Ovary (tissue), 9 donors: ENCODE data around the gene TMEM72. TPM values are rescaled to one million over a fixed set of nuclear protein-coding genes. Genes with fewer than 3 reads are reported as not detected.

ENCODE experiments used
- DNase-seq, 5 donors: peaks; one replicate each; pipeline ENCODE4 v3.0.0-alpha.2; 2019 to 2020
- H3K27ac ChIP-seq, 2 donors: fragments of 200-600 bp; one replicate each; pipeline versions ENCODE4 v1.5.1 to v1.8.0; 2019 to 2022
- H3K27me3 ChIP-seq: fragments of 200-600 bp; one replicate; pipeline ENCODE4 v1.8.0; 2022
- H3K36me3 ChIP-seq: fragments of 200-600 bp; sonication (generic); one replicate; pipeline ENCODE4 v1.5.1; 2019
- H3K4me1 ChIP-seq: one replicate; pipeline ENCODE4 v1.8.1; 2013; ENCODE audit warnings: mild to moderate bottlenecking, moderate library complexity; ENCODE audit not compliant: insufficient read depth
- H3K4me3 ChIP-seq: fragments of 200-600 bp; sonication (generic); one replicate; pipeline ENCODE4 v1.5.1; 2017
- H3K9me3 ChIP-seq, 2 donors: fragments of 200-600 bp in 1 of 2; sonication (generic) in 1 of 2; one replicate each; pipeline versions ENCODE4 v1.5.1 to v1.8.1; 2013 to 2019; ENCODE audit warnings: mild to moderate bottlenecking in 1 of 2, moderate library complexity in 1 of 2
- CTCF ChIP-seq, 3 donors: fragments of 450-650 bp in 2 of 3; fragments of 200-600 bp in 1 of 3; IDR thresholded peaks; one replicate each; pipeline versions ENCODE4 v1.5.1 to v1.8.0; 2016 to 2022; ENCODE audit warnings: antibody characterized with exemption in 3 of 3, mild to moderate bottlenecking in 1 of 3
- EP300 ChIP-seq: sonication (generic); formaldehyde crosslinking; IDR thresholded peaks from one replicate; pipeline ENCODE4 v1.6.1; 2017; ENCODE audit warnings: antibody characterized with exemption
- POLR2A ChIP-seq: fragments of 450-650 bp; IDR thresholded peaks from one replicate; pipeline ENCODE4 v1.6.1; 2017; ENCODE audit warnings: antibody characterized with exemption, mild to moderate bottlenecking, moderate library complexity
- WGBS, 3 donors: extraction: QIAGEN DNeasy Blood & Tissue Kit in 1 of 3; methylation state at CpG; one replicate each; pipeline versions ENCODE4 v1.1.5 to v1.1.7; 2013 to 2017; 5-methylcytosine and 5-hydroxymethylcytosine counted together
- intact Hi-C, 4 donors: fragments of 100-400 bp; cut with DNase I; formaldehyde crosslinking; loops; one replicate each; pipeline versions ENCODE4 v1.11.0 to v1.15.1; 2022 to 2023
- polyA plus RNA-seq, 2 donors: library from polyadenylated mRNA; stranded (reverse); fragments of 200-250 nt in 1 of 2; fragments of 350-450 nt in 1 of 2; fragmentation: Illumina TruSeq in 1 of 2; extraction: RNeasy Lipid Tissue Mini Kit (QIAGEN cat#74804) in 1 of 2; gene quantifications; one replicate each; pipeline ENCODE4 v1.2.3, GENCODE V29; 2013 to 2014
- total RNA-seq, 7 donors: library from RNA; depleted of rRNA in 2 of 7; stranded (reverse); fragments of >200 nt in 2 of 7; fragmentation: NEBNext Ultra II Directional in 3 of 7; extraction: Animal tissue kit (Norgen Biotek cat#: 25700) in 3 of 7; gene quantifications; one replicate each; pipeline versions ENCODE4 v1.1.0 to v1.2.4, GENCODE V29; 2016 to 2023
- donor health status: DM: no; HTN: no; CAD: no; lungs with moderate emphysema.
- donor health status: DM: no; HTN: no; CAD: no.
- donor health status: Bipolar disorder and iron deficiency.
- donor health status: DM: yes; HTN: yes; CAD: no.
- donor health status: DM: no; HTN: no; CAD: no.
- donor health status: DM: yes; HTN: yes; CAD: no.

The TMEM72 gene
- total and polyA plus RNA-seq, 9 donors = 0.05 TPM; not detected in 8

- peaks cover 4% of the 10 kb centered on the region for H3K4me1 ChIP-seq
- H3K27ac ChIP-seq = no peak overlapping the region
- intact Hi-C loops = no loop called here
- no peaks in the 10 kb centered on the region for H3K36me3 ChIP-seq
- DNase-seq = no peak
- no peaks in the 10 kb centered on the region for H3K27me3 ChIP-seq
- no peak overlapping the region for H3K4me3 ChIP-seq
- 63 to 70% (median 66%) methylated on average over 6 of the region's 6 CpGs for WGBS, 3 donors
- no peak for TF ChIP-seq CTCF (IDR thresholded peaks at IDR 0.05)
- no peak for TF ChIP-seq EP300
- no peak for TF ChIP-seq POLR2A
- H3K9me3 ChIP-seq = no peaks in the 10 kb centered on the region
Observed at GRCh38 chr10:44873160-44873559, 38.0 kb upstream of the TMEM72 start.

GRCh38 chr10:44874166-44874565 is 37.0 kb upstream of the TMEM72 start:
- WGBS, 3 donors = 6 to 26% (median 12%) methylated on average over 1 of the region's 1 CpG

GRCh38 chr10:44878706-44879530 is 32.2 kb upstream of the TMEM72 start:
- intact Hi-C loops = loop anchor here in 1 of 4 donors (5.0 kb wide), 1 partner anchor 78 kb away; the partner anchor contains the start of gene RASSF4
- Histone ChIP-seq H3K4me1 (peaks cover 8% of the 10 kb centered on the region), H3K27me3 (no peaks in the 10 kb centered on the region), H3K36me3 (no peaks in the 10 kb centered on the region), H3K9me3 (no peaks in the 10 kb centered on the region), H3K27ac (peak overlapping the region; percentile 36 to 75), H3K4me3 (peak overlapping the region; percentile 50)
- TF ChIP-seq EP300 (no peak), CTCF (IDR thresholded peaks at IDR 0.05) (peak in 1 of 3 donors; percentile 22)
- DNase-seq = peak; percentile 91 to 93 (median 93)
- 1 to 2% (median 2%) methylated on average over 29 of the region's 29 CpGs for WGBS, 3 donors

More at GRCh38 chr10:44874166-44874565, 37.0 kb upstream of the TMEM72 start:
- H3K4me1 ChIP-seq = peaks cover 6% of the 10 kb centered on the region
- DNase-seq = peak in 1 of 5 donors; percentile 49
- TF ChIP-seq CTCF (IDR thresholded peaks at IDR 0.05) (no peak), POLR2A (no peak), EP300 (no peak)
- intact Hi-C loops = no loop called here
- no peak overlapping the region for H3K4me3 ChIP-seq
- no peaks in the 10 kb centered on the region for H3K9me3 ChIP-seq
- H3K36me3 ChIP-seq = no peaks in the 10 kb centered on the region
- H3K27me3 ChIP-seq = no peaks in the 10 kb centered on the region
- no peak overlapping the region for H3K27ac ChIP-seq

- peak overlapping the region; percentile 36 to 75 for H3K27ac ChIP-seq
- no peaks in the 10 kb centered on the region for H3K36me3 ChIP-seq
- peak in 4 of 5 donors; percentile 23 to 56 (median 42) for DNase-seq
- WGBS, 3 donors = 11 to 22% (median 15%) methylated on average over 14 of the region's 14 CpGs
- no peaks in the 10 kb centered on the region for H3K9me3 ChIP-seq
- TF ChIP-seq CTCF (IDR thresholded peaks at IDR 0.05) = no peak
- no peak for TF ChIP-seq POLR2A
- TF ChIP-seq EP300 = no peak
- peaks cover 4% of the 10 kb centered on the region for H3K4me1 ChIP-seq
- intact Hi-C loops = loop anchor here in 1 of 4 donors (5.0 kb wide), 1 partner anchor 78 kb away; the partner anchor contains the start of gene RASSF4
- no peaks in the 10 kb centered on the region for H3K27me3 ChIP-seq
- H3K4me3 ChIP-seq = peak overlapping the region; percentile 50
Observed at GRCh38 chr10:44879531-44879899, 31.6 kb upstream of the TMEM72 start.
